GM12878 (cell line): ENCODE results near the gene IL26. TPM values are rescaled to one million over a fixed set of nuclear protein-coding genes. Genes with fewer than 3 reads are reported as not detected.
A peak's percentile ranks its signal among the peaks of the same experiment; 100 is the strongest.

ENCODE experiments used
- ATAC-seq: fragments of 200-7000 bp; cut with Tn5 transposase; 3 replicates; pipeline ENCODE4 v1.9.1; 2020; ENCODE audit warnings: mild to moderate bottlenecking, moderate library complexity
- BruUV-seq: library from RNA; stranded (reverse); fragments of 400-500 nt; replicated peaks from 2 replicates; lab custom pipeline; 2021; lab: Mats Ljungman, UMichigan
- CTCF ChIA-PET: fragments of 300-600 bp; sonication (Branson Sonifier 250); formaldehyde crosslinking; extraction: SDS; loops from one replicate; lab custom pipeline; 2021; ENCODE audit warnings: inconsistent platforms; lab: Yijun Ruan, JAX
- POLR2A ChIA-PET: fragments of 350-600 bp; formaldehyde crosslinking; extraction: SDS; loops from one replicate; lab custom pipeline; 2021; ENCODE audit warnings: inconsistent platforms; lab: Charles Lee
- RAD21 ChIA-PET: fragments of 300-600 bp; sonication (Branson Sonifier 250); formaldehyde crosslinking; loops from one replicate; lab custom pipeline; 2023; ENCODE audit warnings: antibody characterized with exemption; ENCODE audit not compliant: unreplicated experiment; lab: Charles Lee
- SMC1A ChIA-PET: fragments of 300-600 bp; sonication (Branson Sonifier 250); formaldehyde crosslinking; loops from one replicate; lab custom pipeline; 2023; ENCODE audit not compliant: unreplicated experiment, uncharacterized antibody; lab: Charles Lee
- DNase-seq: peaks from one replicate; pipeline ENCODE4 v3.0.0-alpha.2; 2011; ENCODE audit warnings: low read depth, low spot score
- FAIRE-seq: peaks from 3 replicates; lab custom pipeline; 2011; peaks lifted over from hg19 to GRCh38; lab: Jason Lieb, UNC
- H2AFZ ChIP-seq: 2 replicates; pipeline ENCODE4 v1.6.0; 2011; ENCODE audit warnings: low read depth, low read length, control low read depth; ENCODE audit not compliant: control insufficient read depth
- H3K27ac ChIP-seq: 2 replicates; pipeline ENCODE4 v1.5.1; 2011; ENCODE audit warnings: control low read depth; ENCODE audit not compliant: control insufficient read depth, insufficient read depth
- H3K27me3 ChIP-seq, 2 experiments: replicated peaks in 1 of 2; 2 replicates each; pipeline versions ENCODE4 v1.6.0 to v1.6.1; 2011; ENCODE audit warnings: low read length in 1 of 2; ENCODE audit not compliant: control insufficient read depth in 2 of 2, insufficient read depth in 2 of 2
- H3K36me3 ChIP-seq, 2 experiments: 2 replicates each; pipeline ENCODE4 v1.5.1; 2011; ENCODE audit warnings: low read length in 1 of 2; ENCODE audit not compliant: control insufficient read depth in 2 of 2, insufficient read depth in 2 of 2
- H3K4me1 ChIP-seq: 2 replicates; pipeline ENCODE4 v1.6.1; 2011; ENCODE audit warnings: mild to moderate bottlenecking, low read length, moderate library complexity, mixed read lengths; ENCODE audit not compliant: control insufficient read depth, insufficient read depth
- H3K4me2 ChIP-seq: 2 replicates; pipeline ENCODE4 v1.6.0; 2011; ENCODE audit warnings: control low read depth; ENCODE audit not compliant: control insufficient read depth, insufficient read depth
- H3K4me3 ChIP-seq: fragments of 200-600 bp; sonication (generic); 2 replicates; pipeline ENCODE4 v1.5.1; 2016
- H3K79me2 ChIP-seq: 2 replicates; pipeline ENCODE4 v1.6.0; 2011; ENCODE audit warnings: low read length; ENCODE audit not compliant: control insufficient read depth, insufficient read depth
- H3K9ac ChIP-seq: 2 replicates; pipeline ENCODE4 v1.8.0; 2011; ENCODE audit warnings: low read length, control low read depth, mixed read lengths; ENCODE audit not compliant: control insufficient read depth, insufficient read depth
- H3K9me3 ChIP-seq: replicated peaks from 3 replicates; pipeline ENCODE4 v1.5.1; 2011; ENCODE audit warnings: mild to moderate bottlenecking, low read length; ENCODE audit not compliant: control insufficient read depth, insufficient read depth
- H4K20me1 ChIP-seq: 2 replicates; pipeline ENCODE4 v1.6.0; 2011; ENCODE audit not compliant: control insufficient read depth, insufficient read depth
- MEF2A ChIP-seq: IDR thresholded peaks from 2 replicates; pipeline ENCODE4 v1.6.1; 2011; ENCODE audit warnings: low read depth, mild to moderate bottlenecking, low read length, moderate library complexity; ENCODE audit not compliant: insufficient read depth
- PKNOX1 ChIP-seq: fragments of 450-650 bp; IDR thresholded peaks from 2 replicates; pipeline ENCODE4 v1.6.1; 2016; ENCODE audit warnings: mild to moderate bottlenecking
- RELA ChIP-seq: fragments of 450-650 bp; IDR thresholded peaks from 2 replicates; pipeline ENCODE4 v1.8.0; 2014; ENCODE audit warnings: borderline replicate concordance; ENCODE audit not compliant: partially characterized antibody
- SIX5 ChIP-seq: IDR thresholded peaks from 2 replicates; pipeline ENCODE4 v1.6.1; 2011; ENCODE audit warnings: mild to moderate bottlenecking, low read depth, low read length, moderate library complexity; ENCODE audit not compliant: severe bottlenecking
- TCF3 ChIP-seq: IDR thresholded peaks from 2 replicates; pipeline ENCODE4 v1.6.1; 2012; ENCODE audit warnings: low read depth, mild to moderate bottlenecking, low read length, borderline replicate concordance; ENCODE audit not compliant: insufficient read depth
- WGBS: methylation state at CpG from one replicate; pipeline ENCODE4 v1.1.6; 2016; ENCODE audit warnings: low lambda C conversion rate; ENCODE audit not compliant: insufficient replicate concordance, insufficient coverage; ENCODE audit errors: missing lambda C conversion rate; 5-methylcytosine and 5-hydroxymethylcytosine counted together
- in situ Hi-C: fragments of 300-500 bp; cut with MboI; formaldehyde crosslinking; loops from 9 replicates; pipeline ENCODE4 v1.14.3; 2018; ENCODE audit warnings: mixed read lengths
- intact Hi-C: fragments of 100-400 bp; cut with micrococcal nuclease; formaldehyde crosslinking; loops from one replicate; pipeline ENCODE4 v1.14.2; 2022; ENCODE audit not compliant: unreplicated experiment
- polyA plus RNA-seq, 11 experiments: library from polyadenylated mRNA; depleted of rRNA in 4 of 11; unstranded in 6 of 11; stranded (reverse) in 5 of 11; fragments of >200 nt; fragmentation: Nextera tagmentation in 4 of 11; fragmentation: Illumina TruSeq in 1 of 11; extraction: Ambion mirVana in 4 of 11; extraction: Trizol in 1 of 11; gene quantifications; 1 replicate in 1 of 11; 2 replicates in 10 of 11; pipeline versions ENCODE4 v1.2.1 to v1.2.3, GENCODE V29; 2011 to 2016; ENCODE audit warnings: inconsistent platforms in 2 of 11, missing spikeins in 2 of 11, low read depth in 1 of 11
- total RNA-seq, 4 experiments: library from RNA; depleted of rRNA in 3 of 4; stranded (reverse); fragments of >200 nt in 3 of 4; fragmentation: Illumina TruSeq in 1 of 4; extraction: Trizol in 1 of 4; gene quantifications; 2 replicates each; pipeline versions ENCODE4 v1.2.1 to v1.2.3, GENCODE V29; 2013 to 2021

IL26 gene
- total and polyA plus RNA-seq, 10 of the 15 experiments (the other 5 are each of a cell fraction or from before 2014, with no cell fraction given): not detected

- TF ChIP-seq TCF3 (no peak), PKNOX1 (peak; percentile 34)
Observed at GRCh38 chr12:68223067-68223747, 2.4 kb downstream of the IL26 start (continued).

- no peaks in the 10 kb centered on the region for H4K20me1 ChIP-seq
- H3K36me3 ChIP-seq: no peaks in the 10 kb centered on the region
- in situ Hi-C loops: no loop called here
- ChIA-PET RAD21 (interaction anchor here (0.5 to 6.2 kb wide), 10 partner anchors 14 to 374 kb away, joined by 3 to 72 read pairs (median 8); no protein-coding TSS in a partner anchor), CTCF (interaction anchor here (0.5 to 6.1 kb wide), 43 partner anchors 10 to 866 kb away, joined by 3 to 189 read pairs (median 5); partner anchors contain the start of gene MDM1), POLR2A (no interaction called here), SMC1A (interaction anchor here (0.6 to 6.0 kb wide), 24 partner anchors 9 to 866 kb away, joined by 3 to 147 read pairs (median 5); partner anchors contain the start of genes MDM1 and SLC35E3)
- H3K4me2 ChIP-seq: no peak overlapping the region
- H3K4me1 ChIP-seq: no peaks in the 10 kb centered on the region
- no peak overlapping the region for H3K9ac ChIP-seq
- no peak for TF ChIP-seq SIX5
- no peak for TF ChIP-seq RELA
- TF ChIP-seq MEF2A: no peak
- H3K9me3 ChIP-seq: no peaks in the 10 kb centered on the region
- H2AFZ ChIP-seq: no peak overlapping the region
- no peak for FAIRE-seq
- BruUV-seq: no TSS peak
- H3K27ac ChIP-seq: no peak overlapping the region
- DNase-seq: no peak
- H3K4me3 ChIP-seq: no peak overlapping the region
- H3K79me2 ChIP-seq: no peaks in the 10 kb centered on the region
- 0 out of 3 replicates have a peak, but pooled peaks have one; percentile 18 for ATAC-seq
- H3K27me3 ChIP-seq: no peaks in the 10 kb centered on the region; a peak in 1 of 4 replicates
- intact Hi-C loops: no loop called here
- WGBS: 62% methylated on average over 6 of the region's 6 CpGs
Observed at GRCh38 chr12:68222326-68222725, 3.3 kb downstream of the IL26 start.
